Gastrocnemius medialis (tissue), 4 donors: ENCODE data around the gene SLC7A6OS.

ENCODE experiments used
- CTCF ChIP-seq, 5 experiments: fragments of 450-650 bp in 3 of 5; fragments of 200-600 bp in 2 of 5; sonication (generic) in 2 of 5; IDR thresholded peaks in 4 of 5; conservative IDR thresholded peaks in 1 of 5; 1 replicate in 4 of 5; 2 replicates in 1 of 5; pipeline ENCODE4 v1.5.1; 2016 to 2019; ENCODE audit warnings: antibody characterized with exemption in 5 of 5, mild to moderate bottlenecking in 3 of 5, moderate library complexity in 3 of 5
- POLR2A ChIP-seq, 2 donors: fragments of 450-650 bp; IDR thresholded peaks; one replicate each; pipeline ENCODE4 v1.6.1; 2017; ENCODE audit warnings: antibody characterized with exemption in 2 of 2, mild to moderate bottlenecking in 2 of 2, moderate library complexity in 2 of 2

- no peak for TF ChIP-seq CTCF (IDR thresholded peaks at IDR 0.05 in 4 of 5, conservative IDR thresholded peaks at IDR 0.05 in 1 of 5)
- TF ChIP-seq POLR2A (IDR thresholded peaks at IDR 0.05): no peak
Observed at GRCh38 chr16:68253721-68254120, 57.0 kb downstream of the SLC7A6OS start.
